ENCODE data around the gene C2orf68. TPM values are rescaled to one million over a fixed set of nuclear protein-coding genes. Genes with fewer than 3 reads are reported as not detected.
A peak's percentile ranks its signal among the peaks of the same experiment; 100 is the strongest.
"Not testable (repeated sequence)": the region's sequence is repeated elsewhere in the genome, so short reads cannot be mapped to it uniquely, and the experiment has no call there.

C2orf68 gene
- total RNA-seq, 2 experiments from 2014 or later, result 31.0 to 31.2 TPM

DNA sequence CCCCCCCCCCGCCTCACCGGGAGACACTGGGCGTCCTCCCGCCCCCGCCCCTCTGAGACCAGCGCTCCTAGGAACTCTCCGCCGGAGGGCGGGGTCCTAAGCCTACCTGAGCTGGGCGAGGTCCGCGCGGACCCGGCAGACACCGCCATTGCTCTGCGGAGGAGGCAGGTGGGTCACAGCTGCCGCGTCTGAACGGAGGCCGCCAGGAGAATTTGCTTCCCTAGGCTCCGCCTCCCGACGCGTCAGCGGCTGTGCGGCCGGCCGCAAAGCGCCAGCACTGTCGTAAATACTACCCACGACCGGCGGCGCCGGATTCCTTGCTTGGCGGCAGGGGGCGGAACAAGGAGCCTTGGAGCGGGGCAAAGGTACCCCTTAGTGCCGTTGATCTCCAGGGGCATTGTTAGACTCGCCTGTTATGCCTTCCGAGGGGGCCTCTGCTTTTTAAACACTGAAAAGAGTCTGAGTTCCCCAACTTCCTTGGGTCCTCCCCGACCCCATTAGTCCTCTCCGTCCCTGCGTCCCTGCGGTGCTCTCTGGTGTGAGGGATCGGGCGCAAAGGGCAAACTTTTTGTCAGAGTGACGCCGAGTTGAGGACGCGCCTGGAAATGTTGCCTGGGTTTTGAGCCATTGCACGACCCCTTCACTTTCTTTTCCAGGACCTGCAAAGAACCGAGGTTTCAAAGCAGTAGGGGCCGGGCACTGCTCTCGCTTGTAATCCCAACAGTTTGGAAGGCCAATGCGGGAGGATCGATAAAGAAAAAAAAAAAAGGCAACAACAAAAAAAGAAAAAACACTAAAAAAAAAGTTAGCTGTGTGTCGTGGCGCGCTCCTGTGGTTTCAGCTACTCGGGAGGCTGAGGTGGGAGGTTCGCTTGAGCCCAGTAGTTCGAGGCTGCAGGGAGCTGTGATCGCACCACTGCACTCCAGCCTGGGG, 50.3 kb downstream of the C2orf68 start, which contains the start of gene GGCX:
TSS of gene GGCX (minus strand) at position 214 of the 933 bp plus-strand sequence. CDS start at position 149, 65 bp downstream.
- peak within 1 kb of the TSS; percentile 67 to 68 for H3K27ac ChIP-seq (ENCODE audit: low read depth in 1 of 2, low read length in 2 of 2)
- DNase-seq, result peak; percentile 88 to 97 (median 93)
- H3K36me3 ChIP-seq (ENCODE audit: insufficient read depth, low read length), result peaks cover 14% of the 10 kb centered on the region
- H3K4me1 ChIP-seq (ENCODE audit: insufficient read depth, low read length), result peaks cover 20% of the 10 kb centered on the region
- Mint-ChIP-seq H3K27ac (peak within 1 kb of the TSS; percentile 95), H3K4me3 (peak within 1 kb of the TSS; percentile 99), H3K27me3 (no peaks in the 10 kb centered on the region), H3K4me1 (ENCODE audit: low read depth) (peaks cover 30% of the 10 kb centered on the region), H3K36me3 (ENCODE audit: low read depth) (peaks cover 36% of the 10 kb centered on the region), H3K9me3 (no peaks in the 10 kb centered on the region)
- peak; percentile 89 for ATAC-seq (ENCODE audit: poor library complexity)
- H3K27me3 ChIP-seq (ENCODE audit: control insufficient read depth in 1 of 2, insufficient read depth in 2 of 2, low read length in 2 of 2), result no peaks in the 10 kb centered on the region
- H3K9me3 ChIP-seq (ENCODE audit: control insufficient read depth in 1 of 2, insufficient read depth in 1 of 2, low read length in 2 of 2), result no peaks in the 10 kb centered on the region
- POLR2A ChIA-PET, result interaction anchor here (0.5 to 2.7 kb wide), 22 partner anchors 8 to 234 kb away, joined by 3 to 19 read pairs (median 5); partner anchors contain the start of genes C2orf68, ELMOD3, MAT2A and RNF181
- H3K4me3 ChIP-seq (ENCODE audit: low read length), result peak within 1 kb of the TSS; percentile 81
- CTCF ChIA-PET, result interaction anchor here (1.0 kb wide), 1 partner anchor 56 kb away, joined by 3 read pairs; no protein-coding TSS in a partner anchor
- intact Hi-C loops (cut with DNase I, micrococcal nuclease), result loop anchor here (1.0 to 5.0 kb wide), 4 partner anchors 21 to 54 kb away; partner anchors contain the start of genes RNF181 (in 1 of the 2) and TMEM150A (in 1 of the 2)
- TF ChIP-seq, protein P1, sequence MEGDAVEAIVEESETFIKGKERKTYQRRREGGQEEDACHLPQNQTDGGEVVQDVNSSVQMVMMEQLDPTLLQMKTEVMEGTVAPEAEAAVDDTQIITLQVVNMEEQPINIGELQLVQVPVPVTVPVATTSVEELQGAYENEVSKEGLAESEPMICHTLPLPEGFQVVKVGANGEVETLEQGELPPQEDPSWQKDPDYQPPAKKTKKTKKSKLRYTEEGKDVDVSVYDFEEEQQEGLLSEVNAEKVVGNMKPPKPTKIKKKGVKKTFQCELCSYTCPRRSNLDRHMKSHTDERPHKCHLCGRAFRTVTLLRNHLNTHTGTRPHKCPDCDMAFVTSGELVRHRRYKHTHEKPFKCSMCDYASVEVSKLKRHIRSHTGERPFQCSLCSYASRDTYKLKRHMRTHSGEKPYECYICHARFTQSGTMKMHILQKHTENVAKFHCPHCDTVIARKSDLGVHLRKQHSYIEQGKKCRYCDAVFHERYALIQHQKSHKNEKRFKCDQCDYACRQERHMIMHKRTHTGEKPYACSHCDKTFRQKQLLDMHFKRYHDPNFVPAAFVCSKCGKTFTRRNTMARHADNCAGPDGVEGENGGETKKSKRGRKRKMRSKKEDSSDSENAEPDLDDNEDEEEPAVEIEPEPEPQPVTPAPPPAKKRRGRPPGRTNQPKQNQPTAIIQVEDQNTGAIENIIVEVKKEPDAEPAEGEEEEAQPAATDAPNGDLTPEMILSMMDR (IDR thresholded peaks at IDR 0.05), result no peak

DNA sequence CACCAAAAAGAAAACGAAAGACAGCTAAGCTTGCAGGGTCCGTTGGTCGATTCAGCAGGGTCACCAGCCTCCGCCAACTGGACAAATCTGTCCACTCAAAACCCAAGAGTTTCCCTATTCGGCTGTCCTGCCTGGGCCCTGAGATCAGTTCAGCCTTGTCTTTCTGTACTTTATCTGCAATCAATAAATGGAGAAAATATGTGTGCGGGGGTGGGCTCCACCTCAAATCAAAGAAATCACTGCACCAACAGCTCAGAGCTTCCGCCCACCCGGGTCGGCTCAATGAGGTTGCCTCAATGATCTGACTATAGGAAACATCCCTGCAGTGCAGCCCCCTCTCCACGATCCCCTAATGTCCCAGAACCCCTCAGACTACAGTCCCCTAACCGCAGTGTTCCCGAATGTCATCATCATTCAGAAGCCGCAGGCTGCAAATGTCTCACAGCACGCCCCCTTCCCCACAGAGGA, 51.0 kb downstream of the C2orf68 start:
- CTCF ChIA-PET, result interaction anchor here (1.0 to 1.6 kb wide), 2 partner anchors 9 to 56 kb away, joined by 3 to 6 read pairs; no protein-coding TSS in a partner anchor
- Histone ChIP-seq H3K36me3 (ENCODE audit: insufficient read depth, low read length) (peaks cover 14% of the 10 kb centered on the region), H3K27ac (ENCODE audit: low read depth in 1 of 2, low read length in 2 of 2) (peak overlapping the region in 1 of 2 donors; percentile 68), H3K4me3 (ENCODE audit: low read length) (peak overlapping the region; percentile 81), H3K27me3 (ENCODE audit: control insufficient read depth in 1 of 2, insufficient read depth in 2 of 2, low read length in 2 of 2) (no peaks in the 10 kb centered on the region), H3K9me3 (ENCODE audit: control insufficient read depth in 1 of 2, insufficient read depth in 1 of 2, low read length in 2 of 2) (no peaks in the 10 kb centered on the region), H3K4me1 (ENCODE audit: insufficient read depth, low read length) (peaks cover 20% of the 10 kb centered on the region)
- Mint-ChIP-seq H3K36me3 (ENCODE audit: low read depth) (peaks cover 43% of the 10 kb centered on the region), H3K27ac (peak overlapping the region; percentile 95), H3K4me1 (ENCODE audit: low read depth) (peaks cover 30% of the 10 kb centered on the region), H3K27me3 (no peaks in the 10 kb centered on the region), H3K4me3 (peak overlapping the region; percentile 99), H3K9me3 (no peaks in the 10 kb centered on the region)
- POLR2A ChIA-PET, result interaction anchor here (0.7 to 2.7 kb wide), 20 partner anchors 9 to 233 kb away, joined by 3 to 19 read pairs (median 5); partner anchors contain the start of genes C2orf68, ELMOD3, MAT2A and RNF181
- ATAC-seq (ENCODE audit: poor library complexity) (no peak), DNase-seq (no peak)
- intact Hi-C loops (cut with DNase I, micrococcal nuclease), result loop anchor here (1.0 to 5.0 kb wide), 4 partner anchors 20 to 54 kb away; partner anchors contain the start of genes RNF181 (in 1 of the 2) and TMEM150A (in 1 of the 2)
- TF ChIP-seq, protein P1 (IDR thresholded peaks at IDR 0.05), result no peak

DNA sequence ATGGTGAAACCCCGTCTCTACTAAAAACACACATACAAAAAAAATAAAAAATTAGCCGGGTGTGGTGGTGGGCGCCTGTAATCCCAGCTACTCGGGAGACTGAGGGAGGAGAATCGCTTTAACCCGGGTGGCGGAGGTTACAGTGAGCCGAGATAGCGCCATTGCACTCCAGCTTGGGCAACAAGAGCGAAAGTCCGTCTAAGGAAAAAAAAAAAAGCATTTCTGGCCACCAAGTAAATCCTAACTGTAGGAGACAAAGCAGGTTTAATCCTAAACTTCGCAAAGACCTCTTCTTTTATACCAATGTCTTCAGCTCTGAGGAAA, 51.5 kb downstream of the C2orf68 start:
- CTCF ChIA-PET, result interaction anchor here (1.0 to 1.6 kb wide), 2 partner anchors 8 to 57 kb away, joined by 3 to 6 read pairs; no protein-coding TSS in a partner anchor
- ATAC-seq (ENCODE audit: poor library complexity); H3K27me3 ChIP-seq (ENCODE audit: control insufficient read depth in 1 of 2, insufficient read depth in 2 of 2, low read length in 2 of 2); DNase-seq; H3K9me3 ChIP-seq (ENCODE audit: control insufficient read depth in 1 of 2, insufficient read depth in 1 of 2, low read length in 2 of 2); H3K27me3 Mint-ChIP-seq; H3K27ac ChIP-seq (ENCODE audit: low read depth in 1 of 2, low read length in 2 of 2); H3K9me3 Mint-ChIP-seq: not testable (repeated sequence)
- Histone ChIP-seq H3K36me3 (ENCODE audit: insufficient read depth, low read length) (peaks cover 19% of the 10 kb centered on the region), H3K4me1 (ENCODE audit: insufficient read depth, low read length) (peaks cover 20% of the 10 kb centered on the region), H3K4me3 (ENCODE audit: low read length) (peak overlapping the region; percentile 81)
- H3K36me3 Mint-ChIP-seq (ENCODE audit: low read depth), result peaks cover 47% of the 10 kb centered on the region
- peak overlapping the region; percentile 95 for H3K27ac Mint-ChIP-seq
- intact Hi-C loops (cut with DNase I, micrococcal nuclease), result loop anchor here (2.0 to 5.0 kb wide), 3 partner anchors 20 to 42 kb away; partner anchors contain the start of genes RNF181 (in 1 of the 2) and TMEM150A (in 1 of the 2)
- peak overlapping the region; percentile 99 for H3K4me3 Mint-ChIP-seq
- H3K4me1 Mint-ChIP-seq (ENCODE audit: low read depth), result peaks cover 30% of the 10 kb centered on the region
- POLR2A ChIA-PET, result interaction anchor here (0.9 to 2.7 kb wide), 11 partner anchors 8 to 205 kb away, joined by 4 to 19 read pairs (median 7); partner anchors contain the start of genes ELMOD3, RNF181, SH2D6 and USP39

Measured in CD4-positive, alpha-beta T cell (primary cell).